Endothelial cell of umbilical vein (primary cell): ENCODE data around the gene KAT6B.

Source experiments
- EZH2 ChIP-seq: IDR thresholded peaks from 2 replicates; pipeline ENCODE4 v1.6.1; 2012; ENCODE audit warnings: borderline replicate concordance, low read depth, mild to moderate bottlenecking, moderate library complexity, low read length, inconsistent platforms; ENCODE audit not compliant: severe bottlenecking
- FOS ChIP-seq: IDR thresholded peaks from 2 replicates; pipeline ENCODE4 v1.6.1; 2011; ENCODE audit warnings: mild to moderate bottlenecking, low read length, moderate library complexity, borderline replicate concordance; ENCODE audit not compliant: insufficient read depth
- GATA2 ChIP-seq: IDR thresholded peaks from 2 replicates; pipeline ENCODE4 v1.7.0; 2011; ENCODE audit warnings: low read depth, mild to moderate bottlenecking, moderate library complexity, mixed read lengths, low read length; ENCODE audit not compliant: insufficient read length, insufficient read depth
- JUN ChIP-seq: IDR thresholded peaks from 2 replicates; pipeline ENCODE4 v1.6.1; 2011; ENCODE audit warnings: borderline replicate concordance, low read depth; ENCODE audit not compliant: insufficient read length, insufficient read depth
- MYC ChIP-seq: IDR thresholded peaks from one replicate; pipeline ENCODE4 v1.6.1; 2011; ENCODE audit warnings: mild to moderate bottlenecking, low read depth, low read length
- POLR2A ChIP-seq: IDR thresholded peaks from 2 replicates; pipeline ENCODE4 v1.6.1; 2012; ENCODE audit warnings: low read depth, mild to moderate bottlenecking, control low read depth, low read length
- POLR2AphosphoS5 ChIP-seq: IDR thresholded peaks from 2 replicates; pipeline ENCODE4 v1.6.1; 2012; ENCODE audit warnings: low read depth, mild to moderate bottlenecking, control low read depth, low read length, moderate library complexity; ENCODE audit not compliant: insufficient read depth
- TF ChIP-seq, protein P1 (sequence below), 2 donors: IDR thresholded peaks; 1 replicate in 1 of 2; 2 replicates in 1 of 2; pipeline ENCODE4 v1.5.1; 2011; ENCODE audit warnings: low read length in 2 of 2, mild to moderate bottlenecking in 2 of 2, moderate library complexity in 2 of 2, control low read depth in 1 of 2, inconsistent platforms in 1 of 2, low read depth in 1 of 2; ENCODE audit not compliant: insufficient read depth in 1 of 2; ENCODE audit errors: extremely low read depth in 1 of 2
- TF ChIP-seq, protein P2 (sequence below): IDR thresholded peaks from 2 replicates; pipeline ENCODE4 v1.6.1; 2011; ENCODE audit not compliant: insufficient read depth, insufficient read length

DNA sequence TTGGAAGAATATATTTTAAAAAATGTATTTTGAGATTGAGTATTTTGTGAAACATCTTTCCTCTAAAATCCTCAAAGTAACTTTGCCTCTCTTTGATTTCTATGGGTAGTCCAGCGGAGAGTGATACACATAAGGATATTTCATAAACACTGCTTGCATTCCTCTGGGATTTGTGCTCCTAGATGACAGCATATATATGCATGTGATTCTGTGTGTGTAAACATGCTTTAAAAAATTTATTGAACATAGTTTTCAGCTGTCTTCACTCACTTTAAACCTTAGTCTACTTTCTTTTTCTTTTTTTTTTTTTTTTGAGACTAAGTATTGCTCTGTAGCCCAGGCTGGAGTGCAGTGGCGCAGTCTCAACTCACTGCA, 84.6 kb downstream of the KAT6B start:
- no peak for TF ChIP-seq POLR2AphosphoS5
- no peak for TF ChIP-seq EZH2
- TF ChIP-seq, protein P1, sequence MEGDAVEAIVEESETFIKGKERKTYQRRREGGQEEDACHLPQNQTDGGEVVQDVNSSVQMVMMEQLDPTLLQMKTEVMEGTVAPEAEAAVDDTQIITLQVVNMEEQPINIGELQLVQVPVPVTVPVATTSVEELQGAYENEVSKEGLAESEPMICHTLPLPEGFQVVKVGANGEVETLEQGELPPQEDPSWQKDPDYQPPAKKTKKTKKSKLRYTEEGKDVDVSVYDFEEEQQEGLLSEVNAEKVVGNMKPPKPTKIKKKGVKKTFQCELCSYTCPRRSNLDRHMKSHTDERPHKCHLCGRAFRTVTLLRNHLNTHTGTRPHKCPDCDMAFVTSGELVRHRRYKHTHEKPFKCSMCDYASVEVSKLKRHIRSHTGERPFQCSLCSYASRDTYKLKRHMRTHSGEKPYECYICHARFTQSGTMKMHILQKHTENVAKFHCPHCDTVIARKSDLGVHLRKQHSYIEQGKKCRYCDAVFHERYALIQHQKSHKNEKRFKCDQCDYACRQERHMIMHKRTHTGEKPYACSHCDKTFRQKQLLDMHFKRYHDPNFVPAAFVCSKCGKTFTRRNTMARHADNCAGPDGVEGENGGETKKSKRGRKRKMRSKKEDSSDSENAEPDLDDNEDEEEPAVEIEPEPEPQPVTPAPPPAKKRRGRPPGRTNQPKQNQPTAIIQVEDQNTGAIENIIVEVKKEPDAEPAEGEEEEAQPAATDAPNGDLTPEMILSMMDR (IDR thresholded peaks at IDR 0.05; ENCODE audit: extremely low read depth in 1 of 2, insufficient read depth in 1 of 2, low read depth in 1 of 2, low read length in 2 of 2), result no peak
- no peak for TF ChIP-seq FOS
- TF ChIP-seq MYC, result no peak
- TF ChIP-seq, protein P2, sequence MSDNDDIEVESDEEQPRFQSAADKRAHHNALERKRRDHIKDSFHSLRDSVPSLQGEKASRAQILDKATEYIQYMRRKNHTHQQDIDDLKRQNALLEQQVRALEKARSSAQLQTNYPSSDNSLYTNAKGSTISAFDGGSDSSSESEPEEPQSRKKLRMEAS, result no peak
- TF ChIP-seq POLR2A, result no peak
- no peak for TF ChIP-seq JUN
- no peak for TF ChIP-seq GATA2
